HG03097 (cell line): Measurements from ENCODE around the gene DPM3.
"Not testable (repeated sequence)": the region's sequence is repeated elsewhere in the genome, so short reads cannot be mapped to it uniquely, and the experiment has no call there.

ENCODE experiments used
- ATAC-seq: cut with Tn5 transposase; IDR thresholded peaks from one replicate; pipeline ENCODE4 v1.9.1; 2021; ENCODE audit not compliant: unreplicated experiment, low FRiP score

The DPM3 gene

DNA sequence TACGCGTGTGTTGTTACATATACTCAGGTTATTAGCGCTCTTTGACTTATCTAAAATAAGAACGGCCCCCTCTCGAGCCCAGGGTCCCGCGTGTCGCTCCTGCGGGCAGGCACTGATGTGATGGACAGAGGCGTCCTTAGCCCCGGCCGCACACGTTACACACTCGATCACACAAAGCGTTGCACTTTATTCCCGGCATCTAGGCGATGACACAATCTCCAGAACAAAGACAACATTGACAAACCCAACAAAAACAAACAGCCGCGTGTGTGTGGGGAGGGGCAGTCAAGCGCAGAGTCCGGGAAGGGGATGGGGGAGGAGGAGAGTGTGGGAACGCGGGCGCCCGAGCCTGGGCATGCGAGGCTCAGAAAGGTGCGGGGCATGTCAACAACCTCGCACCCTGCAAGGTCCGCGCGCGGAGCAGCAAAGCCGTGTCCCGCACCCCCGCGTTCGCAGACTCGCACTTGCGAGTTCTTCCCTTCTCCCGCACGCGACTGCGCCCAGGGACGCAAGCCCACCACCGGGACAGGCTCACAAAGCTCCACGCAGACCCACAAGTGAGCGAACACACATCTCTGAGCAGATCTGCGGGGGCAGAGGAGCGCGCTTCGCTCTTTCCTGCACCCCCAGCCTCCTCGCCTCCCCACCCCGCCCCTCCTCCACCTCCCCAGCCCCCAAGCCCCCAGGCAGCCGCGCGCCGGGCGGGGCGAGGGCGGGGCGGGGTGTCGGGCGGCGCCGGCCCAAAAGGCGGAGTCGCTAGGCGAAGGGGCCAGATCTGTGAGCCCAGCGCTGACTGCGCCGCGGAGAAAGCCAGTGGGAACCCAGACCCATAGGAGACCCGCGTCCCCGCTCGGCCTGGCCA lies 13.0 kb downstream of the DPM3 start, which contains the start of gene EFNA1:
EFNA1 (plus strand) TSS at position 772 of the 862 bp plus-strand sequence. CDS start 102 bp downstream, outside the sequence.
- ATAC-seq, result no peak

DNA sequence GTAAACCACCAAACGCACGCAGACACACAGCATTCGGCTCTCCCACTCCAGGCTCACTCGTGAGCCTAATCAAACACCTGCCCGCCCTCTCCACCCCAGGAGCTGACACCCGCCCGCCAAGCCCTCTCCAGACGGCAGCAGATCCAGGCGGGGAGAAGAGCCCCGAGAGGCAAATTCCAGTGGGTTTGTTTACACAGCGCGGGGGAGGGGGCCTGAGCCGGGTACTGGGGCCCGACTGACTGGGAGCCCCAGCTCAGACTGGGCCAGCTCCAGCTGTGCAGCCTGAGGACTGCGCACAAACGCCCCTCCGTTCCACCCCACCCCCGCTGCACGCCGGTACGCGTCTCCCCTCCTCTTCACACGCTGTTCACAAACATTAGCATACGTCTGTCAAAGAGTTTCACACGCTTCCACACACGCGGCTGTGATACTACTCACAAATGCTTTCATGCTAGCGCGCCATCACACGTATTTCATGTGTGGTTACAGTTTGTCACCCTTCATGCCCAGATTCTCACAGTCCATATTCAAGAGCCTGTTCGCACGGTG lies 13.7 kb downstream of the DPM3 start:
- ATAC-seq, result no peak

DNA sequence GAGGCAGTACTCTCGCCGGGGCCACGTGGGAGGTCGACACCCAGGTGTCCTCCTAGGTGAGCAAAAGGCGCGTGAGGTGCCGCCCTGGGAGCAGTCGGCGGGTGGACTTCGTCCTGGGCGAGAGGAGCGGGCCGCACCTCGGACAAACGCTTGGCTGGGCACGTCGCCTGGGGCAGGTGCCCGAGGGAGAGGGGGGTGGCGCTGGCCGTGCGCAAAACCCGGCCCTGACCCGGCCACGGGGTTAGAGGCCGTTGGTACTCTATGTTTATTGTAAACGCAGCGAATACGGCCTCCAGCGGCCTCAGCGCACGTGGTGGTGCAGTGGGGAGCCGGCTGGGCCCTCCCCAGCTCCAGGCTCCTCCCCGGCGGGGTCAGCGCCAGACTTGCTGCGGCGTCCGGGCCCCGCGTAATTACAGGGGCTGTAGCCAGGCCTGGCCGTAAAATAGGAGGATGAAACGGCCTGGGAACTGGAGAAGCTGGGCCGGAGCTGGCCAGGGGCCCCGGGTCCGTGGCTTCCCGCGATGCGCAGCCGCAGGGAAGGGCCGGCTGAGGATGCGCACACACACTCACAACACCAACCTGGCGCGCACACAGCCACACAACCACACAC lies 14.3 kb downstream of the DPM3 start:
- no peak for ATAC-seq

- ATAC-seq, result no peak
These were observed 14.8 kb downstream of the DPM3 start for GRCh38 chr1:155125511-155125945.

GRCh38 chr1:155124503-155125463 lies 15.5 kb downstream of the DPM3 start:
- ATAC-seq, result no peak

GRCh38 chr1:155123801-155124200 lies 16.5 kb downstream of the DPM3 start:
- ATAC-seq, result no peak

GRCh38 chr1:155122308-155122707 lies 18.0 kb downstream of the DPM3 start:
- no peak for ATAC-seq

GRCh38 chr1:155121249-155121648 lies 19.1 kb downstream of the DPM3 start:
- ATAC-seq, result no peak

DNA sequence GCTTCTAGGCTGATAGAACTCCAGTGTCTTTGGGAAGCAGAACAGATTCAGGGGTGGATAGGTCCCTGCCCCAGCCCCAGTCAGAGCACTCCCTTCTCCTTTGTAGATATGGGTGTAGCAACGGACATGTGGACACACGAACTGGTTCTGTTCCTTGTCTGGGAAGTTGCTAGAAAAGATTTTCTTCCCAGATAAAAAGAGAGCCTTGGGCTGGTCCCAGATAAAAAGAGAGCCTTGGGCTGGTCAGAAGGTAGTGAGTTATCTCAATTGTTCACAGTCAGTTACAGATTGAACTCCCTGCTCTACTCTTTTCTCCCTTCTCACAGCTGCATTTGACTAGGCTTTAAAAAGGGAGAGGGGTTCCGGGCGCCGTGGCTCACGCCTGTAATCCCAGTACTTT lies 20.1 kb downstream of the DPM3 start:
- no peak for ATAC-seq

GRCh38 chr1:155118090-155118489 lies 22.2 kb downstream of the DPM3 start:
- ATAC-seq, result not testable (repeated sequence)

- ATAC-seq, result no peak
These were observed 22.7 kb downstream of the DPM3 start for GRCh38 chr1:155117610-155118009.

DNA sequence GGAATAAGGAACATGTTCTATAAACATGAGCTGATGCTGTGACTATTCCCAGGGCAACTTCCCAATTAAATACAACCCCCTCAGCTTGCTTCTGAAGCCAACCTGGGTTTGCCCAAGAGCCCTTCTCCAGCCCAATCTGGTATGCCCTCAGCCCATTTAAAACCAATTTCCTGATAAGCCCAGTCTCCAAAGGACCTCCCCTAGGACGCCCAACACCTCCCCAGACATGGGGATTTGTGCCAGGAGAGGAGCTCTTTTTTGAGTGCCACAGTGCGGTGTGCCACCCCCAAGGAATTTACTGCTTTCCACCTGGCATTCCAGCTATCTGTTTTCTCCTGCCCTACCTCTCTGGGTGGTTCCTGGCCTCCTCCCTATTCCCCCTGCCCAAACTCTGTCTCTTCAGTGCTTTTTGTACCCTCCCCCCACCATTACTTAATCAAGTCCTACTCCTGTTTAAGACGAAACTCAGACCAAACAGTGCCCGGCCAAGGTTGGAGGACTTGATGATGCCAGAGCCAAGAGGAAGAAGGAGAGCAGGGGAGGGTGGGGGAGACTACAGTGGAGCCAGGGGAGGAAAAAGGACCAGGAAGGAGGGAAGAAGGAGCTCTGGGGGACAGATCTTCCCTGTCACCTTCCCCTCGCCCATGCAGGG lies 24.1 kb downstream of the DPM3 start:
- no peak for ATAC-seq

DNA sequence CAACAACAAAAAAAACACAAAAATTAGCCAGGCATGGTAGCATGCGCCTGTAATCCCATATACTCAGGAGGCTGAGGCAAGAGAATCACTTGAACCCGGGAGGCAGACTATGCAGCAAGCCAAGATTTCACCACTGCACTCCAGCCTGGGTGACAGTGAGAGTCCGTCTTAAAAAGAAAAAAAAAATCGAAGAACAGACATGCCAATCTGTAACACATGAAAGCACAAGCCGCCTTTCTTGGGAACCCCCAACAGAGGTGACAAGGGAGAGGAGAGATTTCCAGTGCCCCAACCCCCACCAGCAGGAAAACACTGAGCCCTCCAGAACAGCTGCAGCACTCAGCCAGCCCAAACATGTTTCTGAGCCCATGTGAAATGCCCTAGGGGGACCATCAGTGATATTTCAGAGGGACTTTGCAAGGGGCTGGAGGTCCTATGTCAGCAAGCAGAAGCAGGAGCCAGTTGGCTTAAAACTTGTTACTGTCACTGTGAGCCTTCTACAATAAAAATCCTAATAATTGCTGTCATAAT lies 26.8 kb downstream of the DPM3 start:
- ATAC-seq, result no peak

DNA sequence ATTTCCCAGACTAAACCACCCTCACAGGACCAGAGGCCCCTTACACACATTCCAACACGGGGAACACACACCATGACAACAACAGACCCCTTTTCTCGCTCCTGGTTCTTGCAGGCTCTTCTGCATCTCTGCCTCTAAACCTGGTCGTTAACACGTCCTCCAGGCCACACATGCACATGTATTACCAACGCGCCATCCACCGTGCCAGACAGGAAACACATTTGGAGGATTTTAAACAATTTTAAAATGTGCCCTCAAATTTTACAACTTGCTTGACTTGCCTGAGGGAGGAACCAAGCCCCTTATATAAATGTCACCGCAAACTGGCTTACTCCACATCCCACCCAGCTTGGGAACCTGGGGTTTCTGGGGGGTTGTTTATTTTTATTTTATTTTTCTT lies 29.5 kb downstream of the DPM3 start:
- ATAC-seq, result no peak

DNA sequence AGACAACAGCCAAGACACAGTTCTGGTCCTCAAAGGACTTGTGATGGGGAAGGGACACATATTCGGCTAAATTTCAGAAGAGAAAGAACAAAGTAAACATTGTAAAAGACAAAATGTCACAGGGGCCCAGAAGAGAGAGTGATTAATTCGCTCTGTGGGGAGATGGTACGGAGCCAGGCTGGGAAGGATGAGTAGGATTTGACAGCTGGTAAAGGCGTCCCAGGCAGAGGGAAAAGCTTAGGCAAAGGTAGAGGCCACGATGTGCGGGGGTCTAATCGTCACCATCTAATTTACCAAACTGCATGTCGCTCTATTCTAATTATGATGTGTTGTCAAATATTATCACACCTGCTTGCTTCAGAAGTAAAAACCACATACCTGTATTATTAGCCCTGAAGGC lies 29.9 kb downstream of the DPM3 start:
- no peak for ATAC-seq

- no peak for ATAC-seq
These were observed 32.0 kb downstream of the DPM3 start for GRCh38 chr1:155108296-155108695.

DNA sequence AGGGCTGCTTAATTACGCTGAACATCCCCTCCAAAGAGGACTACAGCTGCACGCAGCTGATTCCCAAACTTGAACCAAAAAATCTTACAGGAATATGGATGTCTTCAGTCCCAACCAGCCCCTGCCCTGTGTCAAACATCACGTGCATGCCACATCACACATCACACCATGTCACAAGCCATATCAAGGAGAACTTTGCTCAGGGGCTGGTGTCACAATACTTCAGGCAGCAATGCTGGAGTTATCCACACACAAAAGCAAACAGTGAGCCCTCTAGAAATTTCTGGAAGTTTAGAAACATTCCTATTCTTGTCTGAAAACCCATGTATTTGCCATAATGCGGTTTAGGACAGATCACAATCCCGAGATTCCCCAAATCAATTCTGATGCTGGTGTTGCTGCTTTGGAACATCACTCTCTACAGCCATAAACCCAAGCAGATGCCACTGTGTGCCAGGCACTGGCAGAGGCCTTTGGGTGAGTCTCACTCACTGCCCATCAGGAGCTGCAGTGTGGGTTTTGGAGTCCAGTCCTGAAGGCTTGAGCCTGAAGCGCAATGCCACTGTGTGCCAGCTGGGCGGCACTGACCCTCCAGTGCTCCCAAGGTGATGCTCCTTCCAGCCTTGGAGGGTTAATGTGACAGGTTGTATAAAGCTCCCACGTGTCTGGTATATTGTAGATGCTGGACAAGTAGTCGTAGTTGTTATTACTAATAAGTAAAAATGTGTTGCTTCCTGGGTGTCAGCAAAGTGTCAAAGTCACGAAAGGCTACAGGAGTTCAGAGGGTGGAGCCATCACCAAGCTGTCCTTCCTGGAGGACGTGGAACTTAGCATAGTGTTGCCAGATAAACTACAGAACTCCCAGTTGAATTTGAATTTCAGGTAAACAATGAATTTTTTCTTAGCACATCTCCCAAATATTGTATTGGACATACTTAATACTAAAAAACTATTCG lies 32.7 kb downstream of the DPM3 start:
- no peak for ATAC-seq

GRCh38 chr1:155106862-155107261 lies 33.5 kb downstream of the DPM3 start:
- ATAC-seq, result no peak

- ATAC-seq, result no peak
These were observed 34.7 kb downstream of the DPM3 start for GRCh38 chr1:155105604-155106011.
